NT2/D1 (cell line): ENCODE results near the gene MBLAC1.

Experiments used
- DNase-seq: peaks from one replicate; pipeline ENCODE4 v3.0.0-alpha.2; 2011; ENCODE audit warnings: low read depth, low spot score
- H3K27me3 ChIP-seq: 2 replicates; pipeline ENCODE4 v1.6.0; 2011; ENCODE audit warnings: mild to moderate bottlenecking; ENCODE audit not compliant: insufficient read length, insufficient read depth
- H3K36me3 ChIP-seq: 2 replicates; pipeline ENCODE4 v1.6.1; 2011; ENCODE audit warnings: mild to moderate bottlenecking, low read length, mixed read lengths; ENCODE audit not compliant: insufficient read depth, insufficient read length
- H3K4me1 ChIP-seq: 2 replicates; pipeline ENCODE4 v1.5.1; 2011; ENCODE audit not compliant: insufficient read depth, insufficient read length
- H3K4me3 ChIP-seq: 2 replicates; pipeline ENCODE4 v1.5.1; 2011; ENCODE audit warnings: low read depth; ENCODE audit not compliant: insufficient read length
- H3K9ac ChIP-seq: 2 replicates; pipeline ENCODE4 v1.6.0; 2011; ENCODE audit warnings: low read depth; ENCODE audit not compliant: insufficient read length
- H3K9me3 ChIP-seq: 2 replicates; pipeline ENCODE4 v1.5.1; 2011; ENCODE audit warnings: mild to moderate bottlenecking, low read length; ENCODE audit not compliant: insufficient read depth
- SUZ12 ChIP-seq: IDR thresholded peaks from 2 replicates; pipeline ENCODE4 v1.6.1; 2011; ENCODE audit not compliant: insufficient read length, insufficient read depth; ENCODE audit errors: extremely low read depth
- YY1 ChIP-seq: IDR thresholded peaks from 2 replicates; pipeline ENCODE4 v1.6.1; 2011; ENCODE audit not compliant: insufficient read length, insufficient read depth
- ZNF274 ChIP-seq: IDR thresholded peaks from 2 replicates; pipeline ENCODE4 v1.6.1; 2011; ENCODE audit warnings: mild to moderate bottlenecking, low read depth, low read length

The MBLAC1 gene

GRCh38 chr7:100107125-100107737 is 19.5 kb upstream of the MBLAC1 start:
- Histone ChIP-seq H3K4me3 (no peak overlapping the region), H3K9ac (no peak overlapping the region), H3K9me3 (no peaks in the 10 kb centered on the region), H3K36me3 (peaks cover 78% of the 10 kb centered on the region), H3K4me1 (peaks cover 3% of the 10 kb centered on the region), H3K27me3 (no peaks in the 10 kb centered on the region)
- DNase-seq: no peak
- no peak for TF ChIP-seq SUZ12
- no peak for TF ChIP-seq YY1
- TF ChIP-seq ZNF274: no peak

DNA sequence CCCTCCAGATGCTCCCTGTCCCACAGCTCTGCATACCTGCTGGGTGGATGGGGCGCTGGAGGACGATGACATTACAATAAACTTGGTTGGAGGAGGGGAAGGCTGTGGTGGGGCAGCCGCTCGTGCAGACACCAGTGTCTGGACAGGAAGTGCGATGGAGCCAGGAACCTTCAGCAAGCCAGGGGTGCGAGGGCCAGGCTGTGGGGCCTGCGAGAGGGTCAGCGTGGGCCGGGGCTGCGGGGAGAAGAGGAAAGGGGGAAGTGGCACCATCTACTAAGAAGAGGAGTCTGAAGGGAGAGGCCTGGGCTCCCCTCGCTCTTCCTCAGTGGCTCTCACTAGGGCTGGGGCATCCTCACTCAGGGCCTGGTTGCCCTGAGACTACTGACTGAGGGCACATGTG is 18.9 kb upstream of the MBLAC1 start:
- Histone ChIP-seq H3K9ac (no peak overlapping the region), H3K4me3 (no peak overlapping the region), H3K27me3 (no peaks in the 10 kb centered on the region), H3K4me1 (peaks cover 3% of the 10 kb centered on the region), H3K9me3 (no peaks in the 10 kb centered on the region), H3K36me3 (peaks cover 83% of the 10 kb centered on the region)
- DNase-seq: no peak
- TF ChIP-seq YY1: no peak
- TF ChIP-seq ZNF274: no peak
- TF ChIP-seq SUZ12: no peak

- Histone ChIP-seq H3K9ac (no peak overlapping the region), H3K36me3 (peaks cover 85% of the 10 kb centered on the region)
These were observed 17.1 kb upstream of the MBLAC1 start for GRCh38 chr7:100109521-100110163.

GRCh38 chr7:100111156-100111555 is 15.6 kb upstream of the MBLAC1 start:
- Histone ChIP-seq H3K9me3 (no peaks in the 10 kb centered on the region), H3K36me3 (peaks cover 80% of the 10 kb centered on the region), H3K4me3 (no peak overlapping the region), H3K27me3 (no peaks in the 10 kb centered on the region), H3K9ac (no peak overlapping the region), H3K4me1 (no peaks in the 10 kb centered on the region)
- DNase-seq: no peak
- TF ChIP-seq YY1: no peak
- TF ChIP-seq ZNF274: no peak
- TF ChIP-seq SUZ12: no peak

More at GRCh38 chr7:100109521-100110163, 17.1 kb upstream of the MBLAC1 start:
- TF ChIP-seq ZNF274: no peak
- no peak for TF ChIP-seq SUZ12
- no peak for TF ChIP-seq YY1
- DNase-seq: no peak
- Histone ChIP-seq H3K9me3 (no peaks in the 10 kb centered on the region), H3K4me1 (no peaks in the 10 kb centered on the region), H3K4me3 (no peak overlapping the region), H3K27me3 (no peaks in the 10 kb centered on the region)

DNA sequence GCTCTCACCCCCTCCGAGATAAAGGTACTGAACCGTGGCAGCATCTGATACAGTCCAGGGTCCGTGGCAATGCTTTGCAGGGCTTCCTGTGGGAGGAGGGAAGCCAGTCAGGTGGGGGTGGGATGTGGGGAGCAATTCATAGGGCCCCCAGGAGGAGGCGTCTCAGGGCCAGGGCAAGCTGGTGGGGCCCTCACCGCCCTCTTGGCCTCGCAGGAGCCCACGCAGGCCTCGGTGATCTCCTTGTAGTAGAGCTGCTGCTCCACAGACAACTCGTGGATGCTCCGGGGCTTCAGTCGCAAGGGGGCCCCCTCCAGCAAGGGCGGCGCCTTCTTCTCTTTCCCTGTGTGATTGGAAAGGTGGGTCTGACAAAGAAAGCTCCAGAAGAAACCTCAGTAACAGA is 14.9 kb upstream of the MBLAC1 start:
- Histone ChIP-seq H3K9ac (no peak overlapping the region), H3K4me3 (no peak overlapping the region), H3K36me3 (peaks cover 79% of the 10 kb centered on the region), H3K9me3 (no peaks in the 10 kb centered on the region), H3K4me1 (no peaks in the 10 kb centered on the region), H3K27me3 (no peaks in the 10 kb centered on the region)
- no peak for DNase-seq
- TF ChIP-seq ZNF274: no peak
- TF ChIP-seq SUZ12: no peak
- no peak for TF ChIP-seq YY1

DNA sequence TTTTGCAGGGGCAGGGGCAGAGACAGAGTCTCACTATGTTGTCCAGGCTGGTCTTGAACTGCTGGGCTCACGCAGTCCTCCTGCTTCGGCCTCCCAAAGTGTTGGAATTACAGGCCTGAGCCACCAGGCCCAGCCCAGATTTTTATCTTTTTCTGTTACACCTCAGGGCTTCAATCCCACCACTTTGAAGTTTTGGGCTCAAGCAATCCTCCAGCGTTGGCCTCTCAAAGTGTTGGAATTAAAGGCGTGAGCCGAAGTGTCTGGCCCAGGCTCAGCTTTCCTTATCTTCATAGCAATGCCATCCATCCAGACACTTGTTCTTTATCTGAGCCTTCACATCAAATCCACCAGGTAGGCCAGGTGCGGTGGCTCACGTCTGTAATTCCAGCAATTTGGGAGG is 11.7 kb upstream of the MBLAC1 start:
- peaks cover 50% of the 10 kb centered on the region for H3K36me3 ChIP-seq

DNA sequence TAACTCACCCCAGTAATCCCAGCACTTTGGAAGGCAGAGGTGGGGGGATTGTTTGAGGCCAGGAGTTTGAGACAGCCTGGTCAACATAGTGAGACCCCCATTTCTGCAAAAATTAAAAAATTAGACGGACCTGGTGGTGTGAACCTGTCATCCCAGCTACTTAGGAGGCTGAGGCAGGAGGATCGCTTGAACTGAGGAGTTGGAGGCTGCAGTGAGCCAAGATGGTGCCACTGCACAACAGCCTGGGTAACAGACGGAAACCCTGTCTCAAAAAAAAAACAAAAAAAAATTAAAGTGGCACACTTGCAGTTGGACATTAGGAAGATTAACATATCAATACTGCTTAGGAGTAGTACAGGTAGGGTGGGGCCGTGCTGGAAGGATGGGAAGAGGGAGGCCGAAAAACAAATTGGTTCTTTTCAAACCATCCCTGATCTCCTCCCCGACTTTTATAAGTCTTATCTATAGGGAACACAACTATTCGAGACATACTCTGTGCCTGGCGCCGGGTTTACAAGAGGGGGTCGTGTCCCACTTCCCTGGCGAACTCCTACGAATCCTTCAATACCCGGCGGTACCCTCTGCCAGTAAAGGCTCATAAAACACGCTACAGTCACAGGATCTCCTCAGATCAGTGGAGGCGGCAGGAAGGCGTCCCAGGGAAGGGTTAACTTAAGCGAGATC is 8.2 kb upstream of the MBLAC1 start:
- H3K27me3 ChIP-seq: no peaks in the 10 kb centered on the region
- DNase-seq: no peak
- H3K9me3 ChIP-seq: no peaks in the 10 kb centered on the region
- peak overlapping the region; percentile 87 for H3K4me3 ChIP-seq
- no peaks in the 10 kb centered on the region for H3K4me1 ChIP-seq
- peak overlapping the region; percentile 96 for H3K9ac ChIP-seq
- no peak for TF ChIP-seq YY1
- no peak for TF ChIP-seq ZNF274
- no peak for TF ChIP-seq SUZ12
- peaks cover 29% of the 10 kb centered on the region for H3K36me3 ChIP-seq

More for the DNA sequence above, 11.7 kb upstream of the MBLAC1 start:
- TF ChIP-seq SUZ12 (no peak), YY1 (no peak), ZNF274 (no peak)
- Histone ChIP-seq H3K9ac (no peak overlapping the region), H3K4me1 (no peaks in the 10 kb centered on the region), H3K27me3 (no peaks in the 10 kb centered on the region), H3K4me3 (no peak overlapping the region), H3K9me3 (no peaks in the 10 kb centered on the region)
- no peak for DNase-seq
